Embryonic facial prominence (tissue), 1 donor: ENCODE measurements around the gene FGF1.
"Not testable (repeated sequence)": the region's sequence is repeated elsewhere in the genome, so short reads cannot be mapped to it uniquely, and the experiment has no call there.

Experiments used
- DNase-seq: peaks from one replicate; pipeline ENCODE4 v3.0.0-alpha.2; 2016; ENCODE audit errors: extremely low spot score

Gene FGF1

DNA sequence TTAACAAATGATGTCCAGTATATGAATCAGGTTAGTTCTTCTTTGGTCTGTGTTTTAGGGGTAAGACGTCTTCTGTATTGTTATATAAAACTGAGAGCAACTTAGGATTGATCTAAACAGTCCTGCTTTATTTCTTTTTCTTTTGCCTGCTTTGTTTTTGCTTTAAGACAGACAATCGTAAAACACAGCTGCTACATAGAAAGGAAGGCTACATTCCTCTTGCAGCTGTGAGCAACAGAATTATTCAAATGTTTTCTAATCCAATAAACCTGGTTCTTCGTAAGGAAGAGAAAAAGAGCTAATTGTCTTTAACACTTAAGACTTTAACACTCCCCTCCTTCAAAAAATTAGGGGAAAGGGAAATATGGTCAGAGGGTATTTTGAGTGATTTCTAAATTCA is 14.6 kb downstream of the FGF1 start:
- no peak for DNase-seq

GRCh38 chr5:142670804-142671203 is 15.1 kb downstream of the FGF1 start:
- DNase-seq: no peak

- DNase-seq: no peak
These were observed 16.4 kb downstream of the FGF1 start for GRCh38 chr5:142669477-142669876.

DNA sequence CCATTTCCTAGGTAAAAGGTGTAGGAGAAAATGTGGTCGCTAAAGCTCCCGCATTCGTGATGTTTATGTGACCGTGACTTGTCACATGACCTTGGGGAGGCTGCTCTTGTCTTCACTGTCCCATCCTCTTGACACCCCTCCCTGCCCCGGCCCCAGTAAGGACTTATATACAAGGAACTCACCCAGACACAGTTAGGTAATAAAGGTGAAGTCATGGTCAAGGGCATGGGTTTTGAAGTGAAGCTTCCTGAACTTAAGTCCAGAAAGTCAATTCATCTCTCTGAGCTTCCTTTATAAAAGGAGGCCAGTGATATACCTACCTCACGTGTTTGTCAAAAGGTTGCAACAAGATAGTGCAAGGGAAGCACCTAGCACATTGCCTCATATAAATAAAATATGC is 17.6 kb downstream of the FGF1 start:
- DNase-seq: no peak

DNA sequence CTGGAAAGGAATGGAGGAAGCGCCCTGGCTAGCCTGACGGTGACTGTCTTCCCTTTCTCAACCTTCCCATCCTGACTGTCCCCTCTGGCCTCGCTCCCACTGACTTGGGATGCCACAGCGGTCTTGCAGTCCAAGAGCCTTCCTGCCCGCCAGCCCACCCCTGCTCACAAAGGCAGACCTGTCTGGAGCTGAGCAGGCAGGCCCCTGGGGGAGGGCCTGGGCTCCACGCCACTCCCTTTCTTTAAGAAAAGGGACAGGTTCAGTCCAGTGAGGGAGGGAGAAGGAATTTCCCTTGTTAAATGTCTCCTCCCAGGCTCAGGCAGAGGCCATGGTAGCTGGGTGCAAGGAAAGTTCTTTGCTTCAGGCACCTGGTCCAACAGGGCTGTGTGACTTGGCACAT is 18.1 kb downstream of the FGF1 start:
- DNase-seq: no peak

DNA sequence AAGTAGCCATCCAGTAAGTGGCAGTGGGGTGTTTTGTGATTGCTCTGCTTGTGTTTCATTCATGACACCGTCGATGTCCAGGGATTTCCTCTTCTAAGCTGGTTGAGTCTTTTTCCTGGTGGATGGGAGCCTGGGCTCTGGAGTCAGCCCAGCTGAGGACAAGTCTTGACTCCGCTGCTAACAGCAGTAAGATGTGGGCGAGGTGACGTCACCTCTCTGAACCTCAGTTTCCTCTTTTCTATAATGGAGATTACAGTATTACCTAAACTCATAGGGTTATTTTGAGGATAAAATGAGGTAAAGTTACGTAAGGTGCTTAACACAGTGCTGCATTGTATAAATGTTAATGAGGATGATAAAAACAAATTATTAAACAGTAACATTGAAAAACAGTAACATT is 21.3 kb downstream of the FGF1 start:
- DNase-seq: no peak

GRCh38 chr5:142664067-142664466 is 21.8 kb downstream of the FGF1 start:
- no peak for DNase-seq

DNA sequence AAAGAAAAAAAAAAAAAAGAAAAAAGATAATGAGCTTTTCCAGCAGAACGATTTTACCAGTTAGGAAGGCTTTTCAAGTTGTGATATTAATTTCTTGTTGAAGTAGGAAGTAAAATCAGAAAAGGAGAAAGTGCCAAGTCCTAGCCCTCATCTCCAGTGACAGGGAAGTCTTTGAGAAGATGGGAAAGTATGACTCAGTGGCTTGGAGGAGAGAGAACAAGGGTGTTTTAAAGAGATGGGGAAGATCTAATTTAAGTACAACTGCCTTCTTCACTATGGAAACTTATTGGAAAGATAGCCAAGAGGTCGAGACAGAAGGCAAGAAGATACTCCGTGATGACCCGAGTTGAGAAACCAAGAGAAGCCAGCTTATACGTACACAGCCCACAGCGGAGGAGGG is 22.6 kb downstream of the FGF1 start:
- no peak for DNase-seq

DNA sequence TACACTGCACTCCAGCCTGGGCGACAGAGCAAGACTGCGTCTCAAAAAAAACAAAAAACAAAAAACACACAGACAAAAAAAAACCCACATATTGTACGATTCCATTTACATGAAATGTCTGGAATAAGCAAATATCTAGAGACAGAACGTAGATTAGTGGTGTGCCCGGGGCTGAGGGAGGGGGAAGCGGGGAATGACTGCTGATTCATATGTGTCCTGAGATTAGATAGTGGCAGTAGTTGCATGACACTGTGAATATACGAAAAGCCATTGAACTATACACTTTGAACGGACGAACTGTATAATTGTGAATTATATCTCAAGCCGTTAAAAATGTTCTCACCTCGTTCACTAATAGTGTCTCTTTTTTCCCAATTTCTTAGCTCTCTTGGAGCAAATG is 23.9 kb downstream of the FGF1 start:
- no peak for DNase-seq

DNA sequence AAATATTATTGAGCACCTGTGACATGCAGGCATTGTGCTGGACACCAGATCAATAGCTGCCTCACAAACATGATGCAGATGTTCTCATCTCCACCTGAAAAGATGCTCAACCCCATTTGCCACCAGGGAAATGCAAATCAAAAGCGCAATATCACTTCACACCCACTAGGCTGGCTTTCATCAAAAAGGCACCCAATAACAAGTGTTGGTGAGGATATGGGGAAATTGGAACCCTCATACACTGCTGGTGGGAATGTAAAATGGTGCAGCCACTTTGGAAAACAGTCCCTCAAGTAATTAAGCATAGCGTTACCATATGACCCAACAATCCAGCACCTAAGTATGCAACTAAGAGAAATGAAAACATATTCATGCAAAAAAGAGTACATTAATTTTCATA is 24.7 kb downstream of the FGF1 start:
- no peak for DNase-seq

DNA sequence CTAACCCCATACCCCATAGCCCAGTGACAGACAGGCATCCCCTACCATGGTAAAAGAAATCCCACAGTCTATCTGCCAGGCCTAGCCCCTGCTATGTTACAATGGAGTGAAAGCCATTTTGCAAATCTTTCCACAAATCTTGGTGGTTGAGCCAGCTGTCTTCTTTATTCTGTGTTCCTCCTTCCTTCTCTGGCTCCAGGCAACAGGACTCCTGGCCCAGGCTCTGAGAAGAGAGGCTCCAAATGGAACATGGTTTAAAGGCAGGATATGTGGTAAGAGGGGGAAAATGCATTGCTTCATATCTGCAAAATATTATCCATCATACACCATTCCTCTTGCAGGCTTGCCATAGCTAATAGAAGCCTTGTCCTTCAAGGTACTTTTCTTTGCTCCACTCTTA is 25.2 kb downstream of the FGF1 start:
- no peak for DNase-seq

GRCh38 chr5:142660196-142660595 is 25.7 kb downstream of the FGF1 start:
- no peak for DNase-seq

- DNase-seq: no peak
These were observed 26.5 kb downstream of the FGF1 start for GRCh38 chr5:142659405-142659804.

GRCh38 chr5:142658278-142658677 is 27.6 kb downstream of the FGF1 start:
- no peak for DNase-seq

DNA sequence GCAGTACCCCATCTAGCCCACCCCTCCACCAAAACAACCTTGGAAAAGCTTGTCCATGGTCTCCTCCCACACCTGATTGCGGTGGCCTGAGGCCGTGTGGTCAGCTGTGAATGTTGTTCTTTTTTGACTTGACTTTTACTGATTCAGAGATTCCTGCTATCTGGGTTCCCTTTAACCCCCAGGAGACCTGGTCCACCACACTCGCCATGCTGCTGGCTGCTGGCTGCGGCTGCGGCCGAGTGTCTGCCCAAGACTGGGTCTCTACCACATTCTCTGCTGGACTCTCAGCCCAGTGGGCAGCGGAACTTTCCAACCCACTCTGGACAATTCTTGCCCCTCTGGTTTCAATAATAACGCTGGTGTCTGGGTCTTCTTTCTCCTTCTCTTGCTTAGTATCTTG is 28.4 kb downstream of the FGF1 start:
- DNase-seq: no peak

GRCh38 chr5:142655339-142656267 is 30.3 kb downstream of the FGF1 start:
- peak; percentile 69 for DNase-seq

- DNase-seq: no peak
These were observed 31.3 kb downstream of the FGF1 start for GRCh38 chr5:142654578-142655058.

GRCh38 chr5:142653321-142653720 is 32.6 kb downstream of the FGF1 start:
- no peak for DNase-seq

- no peak for DNase-seq
These were observed 33.3 kb downstream of the FGF1 start for GRCh38 chr5:142652563-142652962.

GRCh38 chr5:142650881-142651280 is 35.0 kb downstream of the FGF1 start:
- DNase-seq: no peak

- DNase-seq: no peak
These were observed 35.8 kb downstream of the FGF1 start for GRCh38 chr5:142650060-142650459.

GRCh38 chr5:142648108-142648507 is 37.8 kb downstream of the FGF1 start:
- not testable (repeated sequence) for DNase-seq

GRCh38 chr5:142645456-142645855 is 40.4 kb downstream of the FGF1 start:
- DNase-seq: no peak
